OCI-LY7 (cell line): ENCODE results near the gene ZPBP2. TPM values are rescaled to one million over a fixed set of nuclear protein-coding genes. Genes with fewer than 3 reads are reported as not detected.

Experiments
- BruUV-seq: library from RNA; stranded (reverse); fragments of 400-500 nt; replicated peaks from 2 replicates; lab custom pipeline; 2021; lab: Mats Ljungman, UMichigan
- CTCF ChIA-PET: fragments of 300-600 bp; sonication (Branson Sonifier 250); formaldehyde crosslinking; loops from one replicate; lab custom pipeline; 2022; ENCODE audit warnings: antibody characterized with exemption; ENCODE audit not compliant: unreplicated experiment; lab: Charles Lee
- POLR2A ChIA-PET: fragments of 300-600 bp; sonication (Branson Sonifier 250); formaldehyde crosslinking; loops from one replicate; lab custom pipeline; 2022; ENCODE audit warnings: antibody characterized with exemption; lab: Charles Lee
- DNase-seq: peaks from one replicate; pipeline ENCODE4 v3.0.0-alpha.2; 2015; ENCODE audit warnings: low spot score
- H2AFZ ChIP-seq: fragments of 200-600 bp; sonication (generic), shearing (Covaris generic); 2 replicates; pipeline ENCODE4 v1.6.1; 2014; ENCODE audit warnings: mild to moderate bottlenecking, antibody characterized with exemption, low read length, moderate library complexity
- H3K27ac ChIP-seq: fragments of 200-600 bp; sonication (generic); 2 replicates; pipeline ENCODE4 v1.5.1; 2014; ENCODE audit warnings: mixed run types, low read depth, mild to moderate bottlenecking, moderate library complexity, low read length, inconsistent platforms; ENCODE audit not compliant: poor library complexity, severe bottlenecking
- H3K36me3 ChIP-seq: fragments of 200-600 bp; sonication (generic); 2 replicates; pipeline ENCODE4 v1.6.1; 2014; ENCODE audit warnings: mild to moderate bottlenecking, antibody characterized with exemption, low read length, moderate library complexity, mixed read lengths; ENCODE audit not compliant: insufficient read depth
- H3K4me1 ChIP-seq: fragments of 200-600 bp; sonication (generic); 2 replicates; pipeline ENCODE4 v1.5.1; 2014; ENCODE audit warnings: mild to moderate bottlenecking, low read length; ENCODE audit not compliant: insufficient read depth, poor library complexity, severe bottlenecking
- H3K4me2 ChIP-seq: fragments of 200-600 bp; sonication (generic); 2 replicates; pipeline ENCODE4 v1.6.1; 2014; ENCODE audit warnings: mild to moderate bottlenecking, low read length
- H3K4me3 ChIP-seq: fragments of 200-600 bp; sonication (generic); 2 replicates; pipeline ENCODE4 v1.5.1; 2014; ENCODE audit warnings: mild to moderate bottlenecking, low read depth, low read length; ENCODE audit not compliant: poor library complexity, severe bottlenecking
- H3K79me2 ChIP-seq: fragments of 200-600 bp; sonication (generic); 2 replicates; pipeline ENCODE4 v1.6.1; 2016; ENCODE audit warnings: low read depth, mild to moderate bottlenecking, low read length, moderate library complexity, mixed read lengths; ENCODE audit not compliant: insufficient read depth
- H3K9me2 ChIP-seq: fragments of 200-600 bp; sonication (generic); 2 replicates; pipeline ENCODE4 v1.6.1; 2016; ENCODE audit warnings: mild to moderate bottlenecking, low read length, mixed read lengths; ENCODE audit not compliant: insufficient read depth
- H3K9me3 ChIP-seq: fragments of 200-600 bp; sonication (generic); 2 replicates; pipeline ENCODE4 v1.6.1; 2014; ENCODE audit warnings: mild to moderate bottlenecking, mixed run types, low read length, mixed read lengths
- H4K20me1 ChIP-seq: fragments of 200-600 bp; sonication (generic); 2 replicates; pipeline ENCODE4 v1.6.1; 2014; ENCODE audit warnings: mild to moderate bottlenecking, antibody characterized with exemption, low read length, moderate library complexity, mixed read lengths; ENCODE audit not compliant: insufficient read depth
- CTCF ChIP-seq: fragments of 200-600 bp; sonication (generic); conservative IDR thresholded peaks from 2 replicates; pipeline ENCODE4 v1.5.1; 2014; ENCODE audit warnings: mild to moderate bottlenecking, antibody characterized with exemption, low read length, moderate library complexity, mixed read lengths
- EZH2phosphoT487 ChIP-seq: fragments of 200-600 bp; sonication (generic); IDR thresholded peaks from 2 replicates; pipeline ENCODE4 v1.6.1; 2018; ENCODE audit warnings: low read depth, borderline replicate concordance, mild to moderate bottlenecking, mixed run types, antibody characterized with exemption, low read length, moderate library complexity, mixed read lengths
- intact Hi-C: fragments of 100-400 bp; cut with micrococcal nuclease; formaldehyde crosslinking; loops from one replicate; pipeline ENCODE4 v1.10.0; 2022; ENCODE audit not compliant: unreplicated experiment
- total RNA-seq, 2 experiments: library from RNA; depleted of rRNA in 1 of 2; stranded (reverse); fragments of >200 nt in 1 of 2; shearing (Covaris generic) in 1 of 2; gene quantifications; 2 replicates each; pipeline ENCODE4 v1.2.3, GENCODE V29; 2014 to 2022

ZPBP2 gene
- total RNA-seq, 2 experiments from 2014 or later = not detected

GRCh38 chr17:39836117-39836516 lies 31.9 kb upstream of the ZPBP2 start:
- Histone ChIP-seq H3K9me3 (peaks cover 25% of the 10 kb centered on the region; the same call in 1 of the 2 replicates), H3K9me2 (no peaks in the 10 kb centered on the region), H4K20me1 (no peaks in the 10 kb centered on the region), H3K27ac (no peak overlapping the region), H3K4me2 (no peak overlapping the region), H3K79me2 (peaks cover 96% of the 10 kb centered on the region), H3K36me3 (peaks cover 95% of the 10 kb centered on the region), H3K4me1 (no peaks in the 10 kb centered on the region), H2AFZ (no peak overlapping the region), H3K4me3 (no peak overlapping the region)
- POLR2A ChIA-PET = interaction anchor here (1.0 kb wide), 1 partner anchor 15 kb away, joined by 3 read pairs; no protein-coding TSS in a partner anchor
- BruUV-seq = no TSS peak
- intact Hi-C loops = no loop called here
- CTCF ChIA-PET = no interaction called here
- DNase-seq = no peak
- no peak for TF ChIP-seq CTCF
- no peak for TF ChIP-seq EZH2phosphoT487

- Histone ChIP-seq H3K4me1 (peaks cover 8% of the 10 kb centered on the region), H3K36me3 (peaks cover 97% of the 10 kb centered on the region), H3K79me2 (peaks cover 96% of the 10 kb centered on the region), H3K9me2 (no peaks in the 10 kb centered on the region), H2AFZ (no peak overlapping the region), H3K9me3 (peaks cover 25% of the 10 kb centered on the region; the same call in 1 of the 2 replicates), H4K20me1 (no peaks in the 10 kb centered on the region), H3K4me2 (no peak overlapping the region), H3K27ac (no peak overlapping the region), H3K4me3 (no peak overlapping the region)
- no peak for DNase-seq
- no TSS peak for BruUV-seq
- TF ChIP-seq EZH2phosphoT487 (no peak), CTCF (no peak)
- intact Hi-C loops = no loop called here
- ChIA-PET POLR2A (interaction anchor here (1.2 kb wide), 1 partner anchor 10 kb away, joined by 3 read pairs; no protein-coding TSS in a partner anchor), CTCF (no interaction called here)
Observed at GRCh38 chr17:39838057-39838456, 29.9 kb upstream of the ZPBP2 start.

- ChIA-PET POLR2A (no interaction called here), CTCF (no interaction called here)
- DNase-seq = no peak
- Histone ChIP-seq H3K4me3 (no peak overlapping the region), H3K36me3 (peaks cover 96% of the 10 kb centered on the region), H4K20me1 (no peaks in the 10 kb centered on the region), H3K79me2 (peaks cover 96% of the 10 kb centered on the region), H3K9me2 (no peaks in the 10 kb centered on the region), H3K4me2 (no peak overlapping the region), H3K4me1 (peaks cover 16% of the 10 kb centered on the region), H3K9me3 (peaks cover 25% of the 10 kb centered on the region; the same call in 1 of the 2 replicates), H2AFZ (no peak overlapping the region), H3K27ac (no peak overlapping the region)
- intact Hi-C loops = no loop called here
- BruUV-seq = no TSS peak
- TF ChIP-seq EZH2phosphoT487 (no peak), CTCF (no peak)
Observed at GRCh38 chr17:39838784-39839183, 29.2 kb upstream of the ZPBP2 start.
